ENCODE measurements around the gene HNRNPL. TPM values are rescaled to one million over a fixed set of nuclear protein-coding genes. Genes with fewer than 3 reads are reported as not detected.

HNRNPL gene
- total and polyA plus RNA-seq, 10 of the 15 experiments (the other 5 are each of a cell fraction or from before 2014, with no cell fraction given), result 32.5 to 512 (median 306) TPM

DNA sequence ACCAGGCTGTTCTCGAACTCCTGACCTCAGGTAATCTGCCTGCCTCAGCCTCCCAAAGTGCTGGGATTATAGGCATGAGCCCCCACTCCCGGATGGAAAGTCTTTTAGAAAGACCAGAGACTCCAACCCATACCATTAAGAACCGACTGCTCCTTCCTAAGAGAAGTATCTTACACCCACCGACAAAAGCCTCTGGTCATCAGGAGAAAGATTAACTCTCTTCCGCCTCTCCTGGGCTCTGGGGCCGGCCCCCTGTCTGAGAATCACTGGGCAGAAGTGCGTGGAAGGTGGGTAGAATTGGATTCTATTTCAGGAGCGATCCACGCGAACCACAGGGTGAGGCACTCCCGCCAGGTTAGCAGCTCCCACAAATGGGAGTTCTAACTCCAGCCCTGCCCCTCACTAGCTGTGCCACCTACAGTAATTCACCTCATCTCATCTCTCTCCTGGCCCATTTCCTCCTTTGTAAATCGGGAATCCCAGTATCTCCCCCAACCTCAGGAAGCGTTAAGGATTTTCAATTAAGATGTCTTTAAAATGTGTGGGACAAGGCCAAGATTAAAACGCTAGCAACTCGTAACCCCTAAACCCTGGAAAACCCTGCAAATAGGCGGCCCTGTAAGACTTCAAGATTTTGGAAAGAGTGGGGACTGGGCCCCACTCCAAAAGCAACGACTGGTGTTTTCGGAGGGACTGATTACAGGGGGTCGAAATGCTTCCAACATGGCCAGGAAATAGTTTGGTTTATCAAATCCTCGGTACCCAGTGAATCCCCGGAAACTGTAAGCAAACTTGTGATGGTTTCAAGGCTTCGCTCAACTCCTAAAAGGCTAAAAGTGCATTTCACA lies 1.3 kb downstream of the HNRNPL start (continued):
- TF ChIP-seq CREM (IDR thresholded peaks at IDR 0.05; ENCODE audit: low read depth) (0 out of 2 replicates have a peak, but pooled peaks have one; percentile 14), KAT2A (conservative IDR thresholded peaks at IDR 0.05; ENCODE audit: control insufficient read depth, low read depth, low read length) (no peak), FOS (IDR thresholded peaks at IDR 0.05; ENCODE audit: borderline replicate concordance, extremely low read depth, insufficient read length) (no peak), ZBTB11 (CRISPR knock-in tag; IDR thresholded peaks at IDR 0.05) (no peak), IRF4 (IDR thresholded peaks at IDR 0.05; ENCODE audit: low read depth, low read length) (no peak), HDAC2 (IDR thresholded peaks at IDR 0.05) (no peak), ZBTB40 (IDR thresholded peaks at IDR 0.05; ENCODE audit: borderline replicate concordance) (0 out of 2 replicates have a peak, but pooled peaks have one; percentile 26), BACH1 (IDR thresholded peaks at IDR 0.05; ENCODE audit: borderline replicate concordance) (peak; percentile 11; the same call in 1 of the 2 replicates), EP300 (IDR thresholded peaks at IDR 0.05; ENCODE audit: borderline replicate concordance in 1 of 2, control insufficient read depth in 1 of 2, low read depth in 2 of 2, low read length in 2 of 2) (no peak), KDM1A (IDR thresholded peaks at IDR 0.05; ENCODE audit: borderline replicate concordance) (no peak), WRNIP1 (IDR thresholded peaks at IDR 0.05; ENCODE audit: borderline replicate concordance, low read depth, low read length) (peak; percentile 16; the same call in 1 of the 2 replicates), ZSCAN29 (IDR thresholded peaks at IDR 0.05) (no peak), PAX8 (IDR thresholded peaks at IDR 0.05) (no peak), IKZF2 (IDR thresholded peaks at IDR 0.05) (no peak; a peak in 1 of 4 replicates)
- TF ChIP-seq, protein P1, sequence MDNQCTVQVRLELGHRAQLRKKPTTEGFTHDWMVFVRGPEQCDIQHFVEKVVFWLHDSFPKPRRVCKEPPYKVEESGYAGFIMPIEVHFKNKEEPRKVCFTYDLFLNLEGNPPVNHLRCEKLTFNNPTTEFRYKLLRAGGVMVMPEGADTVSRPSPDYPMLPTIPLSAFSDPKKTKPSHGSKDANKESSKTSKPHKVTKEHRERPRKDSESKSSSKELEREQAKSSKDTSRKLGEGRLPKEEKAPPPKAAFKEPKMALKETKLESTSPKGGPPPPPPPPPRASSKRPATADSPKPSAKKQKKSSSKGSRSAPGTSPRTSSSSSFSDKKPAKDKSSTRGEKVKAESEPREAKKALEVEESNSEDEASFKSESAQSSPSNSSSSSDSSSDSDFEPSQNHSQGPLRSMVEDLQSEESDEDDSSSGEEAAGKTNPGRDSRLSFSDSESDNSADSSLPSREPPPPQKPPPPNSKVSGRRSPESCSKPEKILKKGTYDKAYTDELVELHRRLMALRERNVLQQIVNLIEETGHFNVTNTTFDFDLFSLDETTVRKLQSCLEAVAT (IDR thresholded peaks at IDR 0.05), result 0 out of 2 replicates have a peak, but pooled peaks have one; percentile 34
- TF ChIP-seq, protein P2, sequence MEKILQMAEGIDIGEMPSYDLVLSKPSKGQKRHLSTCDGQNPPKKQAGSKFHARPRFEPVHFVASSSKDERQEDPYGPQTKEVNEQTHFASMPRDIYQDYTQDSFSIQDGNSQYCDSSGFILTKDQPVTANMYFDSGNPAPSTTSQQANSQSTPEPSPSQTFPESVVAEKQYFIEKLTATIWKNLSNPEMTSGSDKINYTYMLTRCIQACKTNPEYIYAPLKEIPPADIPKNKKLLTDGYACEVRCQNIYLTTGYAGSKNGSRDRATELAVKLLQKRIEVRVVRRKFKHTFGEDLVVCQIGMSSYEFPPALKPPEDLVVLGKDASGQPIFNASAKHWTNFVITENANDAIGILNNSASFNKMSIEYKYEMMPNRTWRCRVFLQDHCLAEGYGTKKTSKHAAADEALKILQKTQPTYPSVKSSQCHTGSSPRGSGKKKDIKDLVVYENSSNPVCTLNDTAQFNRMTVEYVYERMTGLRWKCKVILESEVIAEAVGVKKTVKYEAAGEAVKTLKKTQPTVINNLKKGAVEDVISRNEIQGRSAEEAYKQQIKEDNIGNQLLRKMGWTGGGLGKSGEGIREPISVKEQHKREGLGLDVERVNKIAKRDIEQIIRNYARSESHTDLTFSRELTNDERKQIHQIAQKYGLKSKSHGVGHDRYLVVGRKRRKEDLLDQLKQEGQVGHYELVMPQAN (conservative IDR thresholded peaks at IDR 0.05), result no peak
